IMR-90 (cell line): Measurements from ENCODE around the gene UBXN6. TPM values are rescaled to one million over a fixed set of nuclear protein-coding genes. Genes with fewer than 3 reads are reported as not detected.

ENCODE experiments used
- ATAC-seq: fragments of 200-7000 bp; cut with Tn5 transposase; 2 replicates; pipeline ENCODE4 v1.9.1; 2020; ENCODE audit warnings: low read depth, mild to moderate bottlenecking, moderate library complexity
- BruUV-seq: library from RNA; stranded (reverse); fragments of 400-500 nt; replicated peaks from 2 replicates; lab custom pipeline; 2021; lab: Mats Ljungman, UMichigan
- CTCF ChIA-PET: fragments of 300-600 bp; formaldehyde crosslinking; extraction: SDS; loops from one replicate; lab custom pipeline; 2021; ENCODE audit warnings: antibody characterized with exemption; lab: Yijun Ruan, JAX
- POLR2A ChIA-PET: fragments of 300-600 bp; sonication (Branson Sonifier 250); formaldehyde crosslinking; loops from one replicate; lab custom pipeline; 2022; ENCODE audit warnings: antibody characterized with exemption; ENCODE audit not compliant: unreplicated experiment; lab: Charles Lee
- DNase-seq: peaks from one replicate; pipeline ENCODE4 v3.0.0; 2013
- H2AFZ ChIP-seq: replicated peaks from 2 replicates; pipeline ENCODE3; 2013; ENCODE audit warnings: low read length, mild to moderate bottlenecking; ENCODE audit not compliant: poor library complexity
- H2AK5ac ChIP-seq: 2 replicates; pipeline ENCODE4 v1.6.1; 2013; ENCODE audit warnings: low read depth, low read length, inconsistent platforms
- H2AK9ac ChIP-seq: replicated peaks from 2 replicates; pipeline ENCODE3; 2013; ENCODE audit warnings: mild to moderate bottlenecking, low read depth, low read length, moderate library complexity; ENCODE audit not compliant: poor library complexity
- H2BK120ac ChIP-seq: 2 replicates; pipeline ENCODE4 v1.6.1; 2013; ENCODE audit warnings: low read depth, low read length, inconsistent platforms
- H2BK15ac ChIP-seq: 3 replicates; pipeline ENCODE4 v1.6.1; 2013; ENCODE audit warnings: low read depth, low read length, inconsistent platforms
- H2BK20ac ChIP-seq: 2 replicates; pipeline ENCODE4 v1.6.1; 2013; ENCODE audit warnings: low read depth, mild to moderate bottlenecking, inconsistent platforms, low read length, moderate library complexity
- H2BK5ac ChIP-seq: 2 replicates; pipeline ENCODE4 v1.6.1; 2013; ENCODE audit warnings: mild to moderate bottlenecking, low read depth, low read length, inconsistent platforms; ENCODE audit not compliant: poor library complexity, severe bottlenecking
- H3K14ac ChIP-seq: replicated peaks from 2 replicates; pipeline ENCODE4 v1.6.1; 2013; ENCODE audit warnings: low read depth, low read length, inconsistent platforms
- H3K18ac ChIP-seq: 2 replicates; pipeline ENCODE4 v1.6.1; 2013; ENCODE audit warnings: low read depth, low read length, control low read depth
- H3K23ac ChIP-seq: 2 replicates; pipeline ENCODE4 v1.6.1; 2013; ENCODE audit warnings: low read depth, low read length, inconsistent platforms
- H3K27ac ChIP-seq: 2 replicates; pipeline ENCODE4 v1.5.1; 2013; ENCODE audit warnings: mild to moderate bottlenecking, control low read depth, low read length; ENCODE audit not compliant: insufficient read depth
- H3K27me3 ChIP-seq: 2 replicates; pipeline ENCODE4 v1.6.1; 2013; ENCODE audit warnings: low read length; ENCODE audit not compliant: control insufficient read depth, insufficient read depth
- H3K36me3 ChIP-seq: 2 replicates; pipeline ENCODE4 v1.6.1; 2013; ENCODE audit warnings: low read length, mixed read lengths; ENCODE audit not compliant: control insufficient read depth, insufficient read depth
- H3K4ac ChIP-seq: 2 replicates; pipeline ENCODE4 v1.6.1; 2013; ENCODE audit warnings: low read depth, low read length, inconsistent platforms
- H3K4me1 ChIP-seq: 2 replicates; pipeline ENCODE4 v1.6.1; 2013; ENCODE audit warnings: low read length, mixed read lengths; ENCODE audit not compliant: control insufficient read depth, insufficient read depth
- H3K4me2 ChIP-seq: 2 replicates; pipeline ENCODE4 v1.6.1; 2013; ENCODE audit warnings: low read depth, mild to moderate bottlenecking, control low read depth, low read length, moderate library complexity
- H3K4me3 ChIP-seq: 2 replicates; pipeline ENCODE4 v1.5.1; 2013; ENCODE audit warnings: low read depth, mild to moderate bottlenecking, control low read depth, low read length, moderate library complexity; ENCODE audit not compliant: insufficient read depth
- H3K56ac ChIP-seq: 2 replicates; pipeline ENCODE4 v1.6.1; 2013; ENCODE audit warnings: low read length, inconsistent platforms; ENCODE audit not compliant: insufficient read depth; ENCODE audit errors: extremely low read depth
- H3K79me1 ChIP-seq, 2 experiments: 2 replicates each; pipeline ENCODE4 v1.6.1; 2013; ENCODE audit warnings: low read length in 2 of 2, inconsistent platforms in 1 of 2, low read depth in 1 of 2
- H3K9ac ChIP-seq: 2 replicates; pipeline ENCODE4 v1.6.1; 2013; ENCODE audit warnings: low read depth, low read length, control low read depth
- H3K9me1 ChIP-seq: 2 replicates; pipeline ENCODE4 v1.6.1; 2013; ENCODE audit warnings: low read length, inconsistent platforms; ENCODE audit not compliant: insufficient read depth
- H3K9me3 ChIP-seq: 2 replicates; pipeline ENCODE4 v1.6.1; 2013; ENCODE audit warnings: low read length; ENCODE audit not compliant: control insufficient read depth, insufficient read depth
- H4K20me1 ChIP-seq: 2 replicates; pipeline ENCODE4 v1.6.1; 2013; ENCODE audit warnings: low read length, inconsistent platforms; ENCODE audit not compliant: insufficient read depth
- H4K5ac ChIP-seq: 2 replicates; pipeline ENCODE4 v1.6.1; 2013; ENCODE audit warnings: mild to moderate bottlenecking, low read depth, low read length, control low read depth
- H4K8ac ChIP-seq, 2 experiments: 2 replicates each; pipeline ENCODE4 v1.6.1; 2013; ENCODE audit warnings: low read depth in 2 of 2, low read length in 2 of 2, control low read depth in 1 of 2, inconsistent platforms in 1 of 2
- H4K91ac ChIP-seq: 2 replicates; pipeline ENCODE4 v1.6.1; 2013; ENCODE audit warnings: low read depth, low read length, inconsistent platforms; ENCODE audit not compliant: insufficient read depth
- CEBPB ChIP-seq: IDR thresholded peaks from 2 replicates; pipeline ENCODE4 v1.6.1; 2012; ENCODE audit warnings: low read depth, low read length, improper control_type of control experiment
- ELK1 ChIP-seq: fragments of 150-350 bp; IDR thresholded peaks from 2 replicates; pipeline ENCODE4 v1.6.1; 2016; ENCODE audit warnings: low read depth, mild to moderate bottlenecking, low read length, moderate library complexity, borderline replicate concordance
- FOS ChIP-seq: fragments of 150-350 bp; IDR thresholded peaks from 2 replicates; pipeline ENCODE4 v1.6.1; 2016; ENCODE audit warnings: low read depth, low read length
- MAZ ChIP-seq: IDR thresholded peaks from 2 replicates; pipeline ENCODE4 v1.6.1; 2012; ENCODE audit warnings: low read depth, mild to moderate bottlenecking, low read length, improper control_type of control experiment, moderate library complexity, borderline replicate concordance
- POLR2A ChIP-seq: IDR thresholded peaks from 2 replicates; pipeline ENCODE4 v1.6.1; 2012; ENCODE audit warnings: mild to moderate bottlenecking, low read depth, low read length
- RAD21 ChIP-seq: IDR thresholded peaks from 2 replicates; pipeline ENCODE4 v1.6.1; 2012; ENCODE audit warnings: low read length, improper control_type of control experiment
- RFX5 ChIP-seq: IDR thresholded peaks from 2 replicates; pipeline ENCODE4 v1.8.0; 2012; ENCODE audit warnings: low read depth, mild to moderate bottlenecking, low read length, moderate library complexity
- USF2 ChIP-seq: fragments of 150-350 bp; IDR thresholded peaks from 2 replicates; pipeline ENCODE4 v1.6.1; 2017; ENCODE audit warnings: mild to moderate bottlenecking, antibody characterized with exemption, low read length, low read depth
- WGBS, 2 experiments: methylation state at CpG; one replicate each; pipeline versions ENCODE4 v1.1.5 to v1.1.7; 2013; ENCODE audit warnings: missing lambda C conversion rate in 2 of 2; ENCODE audit not compliant: insufficient read length in 1 of 2; ENCODE audit errors: extremely low coverage in 2 of 2; 5-methylcytosine and 5-hydroxymethylcytosine counted together
- dilution Hi-C: fragments of 300-500 bp; cut with HindIII; formaldehyde crosslinking; loops from one replicate; pipeline ENCODE4 v1.14.3; 2018; ENCODE audit warnings: low sequenced_read_pairs; ENCODE audit not compliant: unreplicated experiment
- in situ Hi-C: fragments of 300-500 bp; cut with MboI; formaldehyde crosslinking; loops from 3 replicates; pipeline ENCODE4 v1.14.3; 2019; ENCODE audit warnings: low sequenced_read_pairs, inconsistent platforms, mixed read lengths
- intact Hi-C: fragments of 100-400 bp; cut with micrococcal nuclease; formaldehyde crosslinking; loops from 2 replicates; pipeline ENCODE4 v1.10.0; 2022
- polyA plus RNA-seq, 3 experiments: library from polyadenylated mRNA; depleted of rRNA; stranded (reverse); fragments of >200 nt; gene quantifications; 2 replicates each; pipeline ENCODE4 v1.2.3, GENCODE V29; 2012; ENCODE audit warnings: low replicate concordance in 1 of 3
- total RNA-seq: library from RNA; depleted of rRNA; stranded (reverse); fragments of >200 nt; gene quantifications from 2 replicates; pipeline ENCODE4 v1.2.3, GENCODE V29; 2012

UBXN6 gene
- total and polyA plus RNA-seq, 2 of the 4 experiments (the other 2 are of a cell fraction), result 84.2 to 86.5 TPM

GRCh38 chr19:4415352-4415751 lies 42.2 kb downstream of the UBXN6 start:
- Histone ChIP-seq H3K79me1 (peaks cover 26 to 54% of the 10 kb centered on the region in 2 experiments), H4K8ac (peak overlapping the region; percentile 64 to 79; a peak in 3 of 4 replicates), H3K14ac (peak overlapping the region; percentile 83), H3K4me3 (no peak overlapping the region), H2AFZ (peak overlapping the region; percentile 69), H3K4me1 (peaks cover 7% of the 10 kb centered on the region), H4K20me1 (peaks cover 19% of the 10 kb centered on the region), H3K9me3 (no peaks in the 10 kb centered on the region), H3K9ac (peak overlapping the region; percentile 5; the same call in 1 of the 2 replicates), H2BK5ac (peak overlapping the region; percentile 22), H3K56ac (no peak overlapping the region), H3K23ac (peak overlapping the region; percentile 90), H2AK5ac (peak overlapping the region; percentile 43; the same call in 1 of the 2 replicates), H4K5ac (no peak overlapping the region), H3K36me3 (peaks cover 5% of the 10 kb centered on the region), H2BK120ac (peak overlapping the region; percentile 61; the same call in 1 of the 2 replicates), H2AK9ac (peak overlapping the region; percentile 77), H2BK15ac (no peak overlapping the region; the same call in 2 of the 3 replicates), H3K27me3 (no peaks in the 10 kb centered on the region), H3K4me2 (peak overlapping the region; percentile 69), H4K91ac (peak overlapping the region; percentile 61; the same call in 1 of the 2 replicates), H3K18ac (no peak overlapping the region), H3K9me1 (peaks cover 15% of the 10 kb centered on the region; the same call in 1 of the 2 replicates), H2BK20ac (peak overlapping the region; percentile 39), H3K4ac (peak overlapping the region; percentile 25; the same call in 1 of the 2 replicates), H3K27ac (peak overlapping the region; percentile 35; the same call in 1 of the 2 replicates)
- in situ Hi-C loops, result no loop called here
- ChIA-PET CTCF (interaction anchor here (1.0 to 1.8 kb wide), 2 partner anchors 13 to 15 kb away, joined by 5 to 10 read pairs; partner anchors contain the start of genes CHAF1A and SH3GL1), POLR2A (no interaction called here)
- intact Hi-C loops, result no loop called here
- no peak for DNase-seq
- no peak for TF ChIP-seq RFX5
- no peak for TF ChIP-seq POLR2A
- no peak for TF ChIP-seq ELK1
- TF ChIP-seq MAZ, result no peak
- no peak for TF ChIP-seq USF2
- no peak for TF ChIP-seq FOS
- TF ChIP-seq RAD21, result no peak
- no peak for TF ChIP-seq CEBPB
- peak; percentile 69 for ATAC-seq
- WGBS, 2 experiments, result no CpG with 5 or more reads among the region's 10 CpGs
- BruUV-seq, result no TSS peak
- dilution Hi-C loops, result no loop called here
